ENCODE measurements around the gene SLIT3.

DNA sequence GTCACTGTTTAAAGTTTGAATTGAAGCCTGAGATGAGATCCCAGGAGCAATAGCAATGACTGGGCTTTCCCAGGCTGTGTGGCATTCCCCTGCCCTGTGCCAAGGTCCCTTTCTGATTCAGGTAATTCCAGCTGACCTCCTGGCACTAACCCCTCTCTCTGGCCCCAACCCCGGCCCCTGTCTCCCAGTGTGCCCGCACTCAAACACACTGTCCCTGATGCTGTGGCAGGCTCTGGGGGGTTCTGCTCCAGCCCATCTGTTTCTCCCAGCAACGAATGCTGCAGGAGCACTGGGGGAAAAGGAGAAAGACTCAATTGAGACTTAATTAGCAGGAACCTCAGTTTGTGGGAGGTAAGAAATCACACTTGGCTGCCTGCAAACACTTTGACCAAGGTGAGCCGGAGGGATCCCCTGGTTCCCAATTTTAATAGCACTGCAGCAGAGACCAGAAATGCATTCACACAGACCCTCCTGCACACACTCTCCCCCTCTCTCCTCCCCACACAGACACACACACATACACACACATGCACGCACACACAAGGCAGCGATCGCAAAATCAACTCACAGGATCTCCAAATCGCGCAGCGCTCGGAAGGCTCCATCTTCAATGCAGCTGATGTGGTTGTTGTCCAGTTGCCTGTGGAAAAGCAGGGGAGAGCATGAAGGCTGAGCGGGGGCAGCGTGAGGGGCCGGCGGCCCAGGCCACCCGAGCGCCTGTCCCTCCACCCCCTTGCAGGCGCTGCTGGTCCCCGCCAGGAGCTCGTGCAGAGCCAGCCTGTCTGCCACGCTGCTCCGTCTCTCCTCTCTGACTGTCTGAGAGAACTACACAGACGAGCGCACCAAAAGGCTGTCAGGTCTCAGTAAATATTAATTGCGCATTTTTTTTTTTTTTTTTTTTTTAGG lies 456.7 kb downstream of the SLIT3 start:
- TF ChIP-seq POLR2A (IDR thresholded peaks at IDR 0.05; ENCODE audit: low read depth, low read length) (no peak), ZNF207 (IDR thresholded peaks at IDR 0.05; ENCODE audit: borderline replicate concordance) (no peak), MYB (IDR thresholded peaks at IDR 0.05; ENCODE audit: borderline replicate concordance, low read depth, low read length) (no peak), SMAD5 (IDR thresholded peaks at IDR 0.05; ENCODE audit: low read depth) (no peak), HDAC6 (IDR thresholded peaks at IDR 0.05; ENCODE audit: unreplicated experiment) (no peak)
